ENCODE results near the gene UPB1.

Gene UPB1

DNA sequence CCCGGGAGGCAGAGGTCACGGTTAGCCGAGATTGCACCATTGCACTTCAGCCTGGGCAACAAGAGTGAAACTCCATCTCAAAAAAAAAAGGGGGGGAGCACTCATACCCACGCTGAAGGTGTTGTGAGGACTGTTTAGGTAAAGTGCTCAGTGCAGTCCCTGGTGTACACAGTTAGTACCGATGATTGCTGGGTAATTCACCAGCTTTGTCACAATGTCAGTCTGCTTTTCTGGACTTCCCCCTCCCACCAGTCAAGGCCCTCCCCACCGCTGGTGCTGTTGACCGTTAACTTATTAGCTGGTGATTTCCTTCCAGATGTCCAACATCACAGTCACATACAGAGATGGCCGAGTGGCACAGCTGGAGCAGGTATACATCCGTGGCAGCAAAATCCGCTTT lies 72.5 kb downstream of the UPB1 start:
- no peak for DNase-seq

DNA sequence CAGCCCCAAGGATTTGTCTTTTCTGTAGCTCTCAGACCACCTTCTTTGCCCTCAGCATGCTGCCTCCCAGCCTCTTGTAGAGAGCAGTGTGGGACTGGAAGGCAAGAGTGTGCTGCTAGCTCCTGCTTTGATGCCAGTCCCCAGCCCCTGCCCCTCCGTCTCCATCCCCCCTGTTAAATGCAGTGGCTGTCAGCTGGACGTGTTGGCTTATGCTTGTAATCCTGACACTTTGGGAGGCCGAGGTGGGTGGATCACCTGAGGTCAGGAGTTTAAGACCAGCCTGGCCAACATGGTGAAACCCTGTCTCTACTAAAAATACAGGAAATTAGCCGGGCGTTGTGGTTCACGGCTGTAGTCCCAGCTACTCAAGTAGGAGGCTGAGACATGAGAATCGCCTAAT lies 76.1 kb downstream of the UPB1 start:
- DNase-seq = no peak

DNA sequence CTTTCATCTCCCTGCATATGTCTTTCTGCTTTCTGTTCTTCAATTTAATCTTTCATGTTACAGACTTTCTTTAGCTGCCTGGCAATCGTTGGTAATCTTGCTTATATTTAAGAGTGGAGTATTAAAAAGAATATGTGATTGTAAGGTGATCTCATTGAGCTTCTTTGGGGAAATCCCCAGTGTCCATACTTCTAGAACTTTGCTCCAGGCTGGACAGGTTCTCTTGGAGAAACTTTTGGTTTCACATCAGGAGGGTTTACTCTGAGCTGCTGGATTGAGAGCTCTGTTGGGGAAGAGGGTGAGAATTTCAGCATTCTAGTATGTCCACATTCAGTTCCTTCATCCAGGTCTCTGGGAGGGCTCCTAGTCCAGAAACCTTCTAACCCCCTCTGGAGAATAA lies 81.6 kb downstream of the UPB1 start:
- DNase-seq = no peak
